Memory B cell (primary cell): ENCODE data around the gene SLC25A1.

Experiments used
- ATAC-seq: fragments of 150-1000 bp; cut with Tn5 transposase; 2 replicates; pipeline ENCODE4 v1.10.0; 2021; ENCODE audit warnings: low read depth, mild to moderate bottlenecking, moderate library complexity
- DNase-seq, 2 donors: peaks; one replicate each; pipeline ENCODE4 v3.0.0; 2022; ENCODE audit warnings: low spot score in 2 of 2
- H3K27ac Mint-ChIP-seq: one replicate; pipeline ENCODE4 v1.8.0; 2022; ENCODE audit warnings: mild to moderate bottlenecking, moderate library complexity, mixed read lengths
- H3K27me3 Mint-ChIP-seq: one replicate; pipeline ENCODE4 v1.8.0; 2022; ENCODE audit warnings: mixed read lengths
- H3K36me3 Mint-ChIP-seq: one replicate; pipeline ENCODE4 v1.8.0; 2022; ENCODE audit warnings: mild to moderate bottlenecking, mixed read lengths
- H3K4me1 Mint-ChIP-seq: one replicate; pipeline ENCODE4 v1.8.0; 2022; ENCODE audit warnings: mixed read lengths
- H3K4me3 Mint-ChIP-seq: one replicate; pipeline ENCODE4 v1.8.0; 2022; ENCODE audit warnings: mild to moderate bottlenecking, moderate library complexity, mixed read lengths
- H3K9me3 Mint-ChIP-seq: one replicate; pipeline ENCODE4 v1.8.0; 2022; ENCODE audit warnings: mixed read lengths

Gene SLC25A1

DNA sequence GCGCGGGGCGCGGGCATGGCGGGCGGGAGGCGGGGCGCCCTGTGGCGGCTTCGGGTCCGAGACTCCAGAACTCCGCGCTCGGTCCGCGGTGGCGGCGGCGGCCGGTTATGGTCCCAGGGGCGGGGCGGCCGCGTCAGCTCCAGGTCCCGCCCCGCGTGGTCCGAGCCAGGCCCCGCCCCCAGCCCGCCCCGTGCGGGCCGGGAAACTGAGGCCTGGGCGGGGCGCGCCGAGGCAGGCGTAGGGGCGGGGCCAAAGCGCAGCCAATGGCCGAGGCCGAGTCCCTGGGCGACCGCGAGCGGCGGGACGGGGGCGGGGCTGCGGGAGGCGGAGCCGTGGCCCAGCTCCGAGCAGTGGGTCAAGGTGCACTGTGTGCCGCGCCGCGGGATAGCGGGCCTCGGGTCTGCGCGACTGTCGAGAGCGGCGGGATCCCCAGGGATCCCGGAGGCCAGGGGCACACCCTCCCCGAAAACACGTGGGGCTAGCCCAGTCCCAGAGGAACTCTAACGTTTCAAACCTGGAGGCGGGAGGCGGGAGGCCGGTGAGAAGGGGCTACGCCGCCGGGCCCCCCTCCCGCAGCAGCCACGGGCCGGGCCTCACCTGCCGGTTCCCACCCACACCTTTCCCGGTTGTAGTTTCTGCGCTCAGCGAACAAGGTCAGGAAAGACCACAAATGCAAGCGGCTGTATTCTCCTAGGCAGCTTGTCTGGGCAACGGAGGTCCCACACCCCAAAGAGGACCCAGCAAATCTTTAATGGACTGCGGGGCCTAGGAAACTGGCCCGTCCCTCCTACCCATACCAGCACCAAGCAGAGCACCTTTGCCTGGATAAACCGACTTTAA is at the start of gene SLC25A1:
Gene SLC25A1, minus strand, starts transcription at position 80 of the 840 bp plus-strand sequence. Its CDS starts 63 bp downstream, at position 17.
- peak within 1 kb of the TSS; percentile 47 for H3K27ac Mint-ChIP-seq
- peak; percentile 61 for ATAC-seq
- no peaks in the 10 kb centered on the region for H3K36me3 Mint-ChIP-seq
- H3K27me3 Mint-ChIP-seq: no peaks in the 10 kb centered on the region
- peak; percentile 62 to 72 for DNase-seq
- peaks cover 32% of the 10 kb centered on the region for H3K4me1 Mint-ChIP-seq
- peak within 1 kb of the TSS; percentile 79 for H3K4me3 Mint-ChIP-seq
- H3K9me3 Mint-ChIP-seq: no peaks in the 10 kb centered on the region

- ATAC-seq (no peak), DNase-seq (no peak)
- Mint-ChIP-seq H3K27ac (no peak overlapping the region), H3K9me3 (no peaks in the 10 kb centered on the region), H3K27me3 (peaks cover 3% of the 10 kb centered on the region), H3K4me1 (no peaks in the 10 kb centered on the region), H3K4me3 (no peak overlapping the region), H3K36me3 (no peaks in the 10 kb centered on the region)
Observed at GRCh38 chr22:19228179-19228578, 49.6 kb upstream of the SLC25A1 start.

GRCh38 chr22:19226428-19226827 is 47.9 kb upstream of the SLC25A1 start:
- H3K27me3 Mint-ChIP-seq: peaks cover 3% of the 10 kb centered on the region
- H3K4me3 Mint-ChIP-seq: no peak overlapping the region
- DNase-seq: no peak
- no peak overlapping the region for H3K27ac Mint-ChIP-seq
- no peak for ATAC-seq
- H3K36me3 Mint-ChIP-seq: no peaks in the 10 kb centered on the region
- no peaks in the 10 kb centered on the region for H3K9me3 Mint-ChIP-seq
- H3K4me1 Mint-ChIP-seq: no peaks in the 10 kb centered on the region

- Mint-ChIP-seq H3K4me1 (no peaks in the 10 kb centered on the region), H3K4me3 (no peak overlapping the region), H3K36me3 (no peaks in the 10 kb centered on the region), H3K27me3 (peaks cover 3% of the 10 kb centered on the region), H3K27ac (no peak overlapping the region), H3K9me3 (no peaks in the 10 kb centered on the region)
- DNase-seq (no peak), ATAC-seq (no peak)
Observed at GRCh38 chr22:19225560-19225959, 47.0 kb upstream of the SLC25A1 start.

GRCh38 chr22:19224985-19225384 is 46.4 kb upstream of the SLC25A1 start:
- no peaks in the 10 kb centered on the region for H3K4me1 Mint-ChIP-seq
- DNase-seq (no peak), ATAC-seq (no peak)
- no peak overlapping the region for H3K4me3 Mint-ChIP-seq
- H3K9me3 Mint-ChIP-seq: no peaks in the 10 kb centered on the region
- no peaks in the 10 kb centered on the region for H3K36me3 Mint-ChIP-seq
- peaks cover 1% of the 10 kb centered on the region for H3K27me3 Mint-ChIP-seq
- no peak overlapping the region for H3K27ac Mint-ChIP-seq

DNA sequence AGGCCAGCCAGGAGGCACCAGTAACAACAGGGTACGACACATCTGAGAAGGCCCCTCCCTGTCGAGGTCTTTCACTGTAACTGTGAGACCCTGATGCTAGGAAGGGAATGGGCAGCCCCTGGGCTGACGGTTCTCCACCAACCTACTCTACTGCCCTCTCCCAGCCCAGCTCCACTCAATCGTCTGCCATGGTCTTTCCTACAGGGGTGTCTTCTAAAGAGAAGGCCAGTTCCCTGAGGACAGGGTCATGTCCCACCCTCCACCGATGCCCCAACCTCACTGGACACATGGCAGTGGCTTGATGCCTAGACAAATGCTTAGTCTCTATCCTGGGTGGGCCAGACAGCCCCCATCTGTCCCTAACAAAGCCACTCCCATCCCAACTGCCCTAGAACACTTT is 46.0 kb upstream of the SLC25A1 start:
- ATAC-seq (no peak), DNase-seq (no peak)
- Mint-ChIP-seq H3K27ac (no peak overlapping the region), H3K9me3 (no peaks in the 10 kb centered on the region), H3K4me1 (no peaks in the 10 kb centered on the region), H3K27me3 (peaks cover 1% of the 10 kb centered on the region), H3K36me3 (no peaks in the 10 kb centered on the region), H3K4me3 (no peak overlapping the region)

DNA sequence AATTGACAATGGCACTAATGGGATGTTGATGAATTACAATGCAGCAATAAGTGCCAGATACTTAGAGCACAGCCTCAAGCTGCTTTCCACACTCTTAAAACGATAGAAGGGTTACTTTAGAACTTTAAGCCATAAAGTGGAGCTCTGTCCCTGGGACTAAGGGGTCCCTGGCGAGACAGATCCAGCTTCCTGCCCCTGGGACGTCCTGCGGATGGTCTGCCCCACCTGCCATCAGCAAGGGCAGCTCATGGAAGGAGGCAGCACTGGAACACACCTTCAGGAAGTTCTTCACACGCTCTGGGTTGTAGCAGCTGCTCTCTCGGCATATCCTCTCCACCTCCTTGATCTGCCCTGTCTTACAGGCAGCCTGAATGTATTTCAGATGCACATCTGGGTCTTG is 45.1 kb upstream of the SLC25A1 start:
- Mint-ChIP-seq H3K36me3 (no peaks in the 10 kb centered on the region), H3K27ac (no peak overlapping the region), H3K27me3 (peaks cover 1% of the 10 kb centered on the region), H3K4me3 (no peak overlapping the region), H3K4me1 (no peaks in the 10 kb centered on the region), H3K9me3 (no peaks in the 10 kb centered on the region)
- no peak for ATAC-seq
- DNase-seq: no peak

- H3K27ac Mint-ChIP-seq: no peak overlapping the region
- H3K36me3 Mint-ChIP-seq: no peaks in the 10 kb centered on the region
Observed at GRCh38 chr22:19223110-19223509, 44.6 kb upstream of the SLC25A1 start.

DNA sequence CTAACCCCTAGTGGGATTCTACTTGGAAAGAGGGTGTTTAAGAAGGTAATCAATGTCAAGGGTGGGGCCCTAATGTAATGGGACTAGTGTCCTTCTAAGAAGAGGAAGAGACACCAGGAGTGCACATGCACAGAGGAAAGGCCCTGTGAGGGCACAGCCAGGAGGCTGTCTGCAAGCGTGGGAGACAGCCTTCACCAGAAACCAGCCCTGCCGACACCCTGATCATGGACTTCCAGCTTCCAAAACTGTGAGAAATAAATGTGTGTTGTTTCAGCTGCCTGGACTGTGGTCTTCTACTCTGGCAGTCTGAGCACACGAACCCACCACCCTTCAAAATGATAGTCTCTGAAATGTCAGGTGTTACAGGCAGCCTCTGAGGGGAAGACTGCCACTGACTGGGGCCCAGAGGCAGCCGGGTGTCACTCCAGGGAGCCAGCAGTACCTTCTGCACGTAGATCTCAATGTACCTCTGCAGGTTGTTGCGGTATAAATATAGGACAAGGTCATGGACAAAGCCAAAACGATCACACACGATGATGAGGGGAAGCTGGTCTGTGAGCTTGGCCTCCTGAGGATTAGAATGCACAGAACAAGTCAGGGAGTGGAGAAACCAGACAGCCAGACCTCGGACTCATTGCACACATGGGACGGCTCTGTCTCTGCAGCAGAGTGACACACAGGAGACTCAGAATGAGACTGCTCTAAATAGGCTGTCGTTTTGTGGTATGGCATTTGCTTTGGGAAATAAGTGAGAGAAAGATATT is 43.9 kb upstream of the SLC25A1 start:
- H3K9me3 Mint-ChIP-seq: no peaks in the 10 kb centered on the region
- no peaks in the 10 kb centered on the region for H3K27me3 Mint-ChIP-seq
- no peak for ATAC-seq
- H3K4me3 Mint-ChIP-seq: no peak overlapping the region
- H3K27ac Mint-ChIP-seq: no peak overlapping the region
- H3K4me1 Mint-ChIP-seq: peaks cover 3% of the 10 kb centered on the region
- DNase-seq: no peak
- no peaks in the 10 kb centered on the region for H3K36me3 Mint-ChIP-seq

More at GRCh38 chr22:19223110-19223509, 44.6 kb upstream of the SLC25A1 start:
- Mint-ChIP-seq H3K4me3 (no peak overlapping the region), H3K4me1 (no peaks in the 10 kb centered on the region), H3K9me3 (no peaks in the 10 kb centered on the region), H3K27me3 (peaks cover 1% of the 10 kb centered on the region)
- ATAC-seq: no peak
- DNase-seq: no peak

- H3K36me3 Mint-ChIP-seq: no peaks in the 10 kb centered on the region
- H3K4me1 Mint-ChIP-seq: peaks cover 3% of the 10 kb centered on the region
- H3K27ac Mint-ChIP-seq: no peak overlapping the region
Observed at GRCh38 chr22:19220867-19221266, 42.3 kb upstream of the SLC25A1 start.

GRCh38 chr22:19218541-19219233 is 40.2 kb upstream of the SLC25A1 start:
- ATAC-seq: no peak
- H3K36me3 Mint-ChIP-seq: no peaks in the 10 kb centered on the region

More at GRCh38 chr22:19220867-19221266, 42.3 kb upstream of the SLC25A1 start:
- ATAC-seq (no peak), DNase-seq (no peak)
- no peaks in the 10 kb centered on the region for H3K9me3 Mint-ChIP-seq
- H3K4me3 Mint-ChIP-seq: no peak overlapping the region
- H3K27me3 Mint-ChIP-seq: no peaks in the 10 kb centered on the region

DNA sequence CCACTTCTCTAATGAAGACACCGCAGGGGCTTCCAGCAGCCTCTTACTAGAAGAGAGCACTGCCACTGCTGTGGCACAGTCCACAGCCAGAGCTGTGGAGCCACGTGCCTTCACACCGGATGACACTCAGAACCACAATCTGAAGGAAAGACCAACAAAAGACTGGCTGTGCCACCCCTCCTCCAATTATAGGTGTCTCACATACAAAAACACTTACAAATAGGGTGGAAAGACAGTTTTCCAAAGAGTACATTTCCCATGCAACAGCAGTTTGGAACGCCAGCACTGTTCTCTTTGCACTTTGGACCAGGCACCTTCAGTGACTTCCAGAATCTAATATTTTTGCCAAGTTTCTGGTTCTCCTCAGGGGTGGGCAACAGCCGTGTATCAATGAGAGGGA is 38.0 kb upstream of the SLC25A1 start:
- no peak overlapping the region for H3K27ac Mint-ChIP-seq
- H3K36me3 Mint-ChIP-seq: no peaks in the 10 kb centered on the region
- no peak for ATAC-seq
- H3K4me1 Mint-ChIP-seq: peaks cover 13% of the 10 kb centered on the region
- H3K4me3 Mint-ChIP-seq: no peak overlapping the region
- H3K27me3 Mint-ChIP-seq: peaks cover 2% of the 10 kb centered on the region
- no peak for DNase-seq
- no peaks in the 10 kb centered on the region for H3K9me3 Mint-ChIP-seq

More at GRCh38 chr22:19218541-19219233, 40.2 kb upstream of the SLC25A1 start:
- Mint-ChIP-seq H3K27ac (no peak overlapping the region), H3K4me3 (no peak overlapping the region), H3K4me1 (peaks cover 3% of the 10 kb centered on the region), H3K27me3 (peaks cover 2% of the 10 kb centered on the region), H3K9me3 (no peaks in the 10 kb centered on the region)
- DNase-seq: no peak

DNA sequence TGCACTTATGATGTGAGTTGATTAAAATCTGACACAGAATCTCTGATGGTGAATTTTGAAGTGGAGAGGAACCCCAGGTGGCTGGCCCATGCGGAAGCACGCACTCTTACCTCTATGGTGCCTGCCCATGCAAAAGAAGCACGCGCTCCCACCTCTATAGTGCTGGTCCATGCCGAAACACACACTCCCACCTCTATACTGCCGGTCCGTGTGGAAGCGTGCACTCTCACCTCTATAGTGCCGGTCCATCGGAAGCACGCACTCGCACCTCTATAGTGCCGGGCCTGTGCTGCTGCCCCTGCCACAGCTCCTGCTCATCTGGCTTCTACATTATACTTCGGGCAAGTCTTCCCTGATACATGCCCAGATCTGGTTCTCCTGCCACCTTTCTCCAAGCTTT is 36.8 kb upstream of the SLC25A1 start:
- H3K36me3 Mint-ChIP-seq: no peaks in the 10 kb centered on the region
- no peak overlapping the region for H3K27ac Mint-ChIP-seq

GRCh38 chr22:19214078-19214473 is 35.5 kb upstream of the SLC25A1 start:
- Mint-ChIP-seq H3K9me3 (no peaks in the 10 kb centered on the region), H3K27ac (no peak overlapping the region), H3K27me3 (peaks cover 12% of the 10 kb centered on the region), H3K4me3 (no peak overlapping the region), H3K4me1 (peaks cover 13% of the 10 kb centered on the region), H3K36me3 (peaks cover under 1% of the 10 kb centered on the region)
- DNase-seq (no peak), ATAC-seq (no peak)

More for the DNA sequence above, 36.8 kb upstream of the SLC25A1 start:
- DNase-seq: no peak
- Mint-ChIP-seq H3K27me3 (peaks cover 2% of the 10 kb centered on the region), H3K4me3 (no peak overlapping the region), H3K9me3 (no peaks in the 10 kb centered on the region), H3K4me1 (peaks cover 13% of the 10 kb centered on the region)
- no peak for ATAC-seq
